Measurements from ENCODE around the gene TMEM252. TPM values are rescaled to one million over a fixed set of nuclear protein-coding genes. Genes with fewer than 3 reads are reported as not detected.

Gene TMEM252
- polyA plus RNA-seq (ENCODE audit: insufficient read length in 10 of 10) = 1 to 10 TPM in 8 of 10 donors, under 1 TPM in 2; 0.70 to 2.2 (median 1.3) TPM
- long read RNA-seq, donor 1 = 0 reads
- long read RNA-seq, donor 2 = 0 reads
- long read RNA-seq, donor 3 = 0 reads
- long read RNA-seq, donor 4 = 0 reads
- long read RNA-seq, donor 5 = 0 reads
- long read RNA-seq, donor 6 = 0 reads
- long read RNA-seq, donor 7 = 0 reads
- long read RNA-seq, donor 8 = 0 reads
- long read RNA-seq, donor 9 = 0 reads

DNA sequence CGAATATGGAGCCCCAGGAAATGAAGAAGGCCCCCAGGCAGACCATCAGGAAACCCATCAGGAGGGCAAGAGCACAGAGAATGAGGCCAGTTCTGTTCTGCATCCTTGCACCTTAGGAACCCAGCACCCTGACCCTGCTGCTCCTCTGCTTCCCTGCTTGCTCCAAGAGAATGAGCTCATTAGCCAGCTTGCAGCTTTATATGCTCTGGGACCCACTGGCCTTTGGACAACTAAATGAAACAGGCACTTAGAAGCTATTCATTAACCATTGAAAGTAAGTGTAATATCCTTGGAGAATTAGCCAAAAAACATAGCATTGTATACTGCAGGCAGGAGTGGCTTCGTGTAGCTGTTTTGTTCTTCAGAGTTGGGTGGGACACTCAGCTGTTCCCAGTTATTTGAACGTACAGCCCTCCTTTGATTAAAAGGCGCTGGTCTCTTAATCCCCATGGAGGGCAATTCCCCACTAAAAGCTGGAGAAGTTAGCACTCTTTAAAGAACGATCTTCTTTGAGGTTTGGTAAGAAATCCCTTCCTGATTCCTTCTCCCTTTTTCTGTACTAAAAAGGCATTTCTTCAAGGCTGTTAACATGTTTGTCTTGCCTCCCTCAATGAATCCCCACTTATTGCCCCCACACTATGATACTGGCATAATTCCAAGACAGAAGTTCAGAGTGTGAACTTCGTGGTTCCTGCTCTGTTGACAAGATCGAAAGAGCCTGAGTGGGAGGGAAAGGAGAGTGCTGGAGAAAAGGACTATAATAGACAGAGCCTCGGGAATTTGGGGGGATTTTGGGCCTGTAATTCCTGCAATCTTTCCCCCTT, at the start of gene TMEM252:
TMEM252 (minus strand) TSS at position 172 of the 824 bp plus-strand sequence; CDS start at position 103, 69 bp downstream.
- no peak for DNase-seq

GRCh38 chr9:68585034-68585761, 44.5 kb upstream of the TMEM252 start:
- no peak for DNase-seq

DNA sequence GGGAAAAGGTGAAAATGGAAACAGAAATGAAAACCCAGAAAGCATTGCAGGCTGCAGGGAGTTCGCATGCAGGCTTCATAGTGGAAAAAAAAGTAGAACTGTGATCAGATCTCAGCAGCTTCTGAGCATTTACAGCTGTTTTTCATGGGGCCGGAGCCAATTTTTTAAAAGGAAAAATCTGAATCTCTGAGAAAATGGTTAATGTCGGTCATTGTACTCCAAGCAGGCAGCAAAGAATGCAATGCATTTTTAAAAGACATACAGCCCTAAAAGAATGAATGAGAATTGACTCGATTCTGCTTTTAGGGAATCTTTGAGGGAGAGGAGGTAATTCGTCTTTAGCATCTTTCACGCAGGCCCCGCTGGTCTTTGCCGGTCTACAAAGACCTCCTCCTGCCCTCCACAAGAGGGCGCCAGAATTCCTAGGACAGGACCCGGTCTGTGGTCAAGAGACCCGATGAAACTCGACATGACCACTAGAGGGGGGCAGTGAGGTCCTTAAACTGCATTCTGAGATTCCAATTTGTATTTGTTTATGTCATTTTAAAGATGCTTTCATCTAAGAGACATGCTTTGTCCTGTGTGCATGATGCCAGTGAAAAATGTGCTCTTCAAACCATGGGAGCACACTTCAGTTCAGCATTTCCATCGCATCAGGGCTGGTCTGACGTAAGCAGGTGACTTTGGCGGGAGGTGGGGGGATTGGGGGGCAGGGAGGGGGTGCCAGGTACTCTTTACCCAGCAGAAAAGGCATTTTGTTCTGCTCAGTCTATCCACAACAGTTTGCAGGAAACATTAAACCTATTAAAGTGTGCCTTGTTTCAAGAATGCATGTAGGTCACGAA, 43.7 kb upstream of the TMEM252 start:
- DNase-seq = peak; percentile 79 to 92 (median 80)

- DNase-seq = no peak
Observed at GRCh38 chr9:68581696-68582095, 41.0 kb upstream of the TMEM252 start.

GRCh38 chr9:68577774-68578591, 37.3 kb upstream of the TMEM252 start:
- DNase-seq = no peak

DNA sequence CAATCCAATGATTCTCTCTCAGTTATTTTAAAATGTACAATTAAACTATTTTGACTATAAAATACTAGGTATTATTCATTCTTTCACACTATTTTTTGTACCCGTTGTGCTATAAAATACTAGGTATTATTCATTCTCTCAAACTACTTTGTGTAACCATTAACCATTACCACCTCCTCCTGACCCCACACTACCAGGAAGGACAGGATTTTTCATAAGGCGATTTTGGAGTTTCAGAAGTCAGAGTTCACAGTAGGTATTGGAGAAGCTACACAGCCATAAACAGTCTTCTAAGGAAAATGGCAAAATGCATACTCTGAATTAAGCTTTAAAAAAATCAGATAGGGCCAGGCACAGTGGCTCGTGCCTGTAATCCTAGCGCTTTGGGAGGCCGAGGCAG, 35.1 kb upstream of the TMEM252 start:
- no peak for DNase-seq

- no peak for DNase-seq
Observed at GRCh38 chr9:68574150-68574549, 33.5 kb upstream of the TMEM252 start.

GRCh38 chr9:68567565-68567964, 26.9 kb upstream of the TMEM252 start:
- DNase-seq = peak in 1 of 3 donors; percentile 34

DNA sequence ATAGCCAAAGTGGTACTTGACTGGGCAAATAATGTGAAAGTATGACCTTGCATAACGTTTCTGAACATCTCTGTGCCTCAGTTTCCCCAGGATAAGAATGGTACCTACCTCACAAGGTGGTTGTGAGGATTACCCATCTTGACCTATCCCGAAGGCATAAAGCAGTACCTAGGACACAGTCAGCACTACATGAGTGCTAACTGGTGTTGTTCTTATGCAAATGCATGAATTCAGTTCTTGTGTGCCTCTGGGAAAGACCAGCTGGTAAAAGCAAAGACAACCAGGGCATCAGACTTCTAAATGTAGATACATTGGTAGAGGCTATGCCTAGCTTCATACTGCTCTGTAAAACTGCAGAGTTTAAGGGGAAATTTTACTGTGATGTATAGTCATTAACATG, 21.8 kb upstream of the TMEM252 start:
- no peak for DNase-seq

- peak in 1 of 3 donors; percentile 42 for DNase-seq
Observed at GRCh38 chr9:68560071-68560844, 19.6 kb upstream of the TMEM252 start.

DNA sequence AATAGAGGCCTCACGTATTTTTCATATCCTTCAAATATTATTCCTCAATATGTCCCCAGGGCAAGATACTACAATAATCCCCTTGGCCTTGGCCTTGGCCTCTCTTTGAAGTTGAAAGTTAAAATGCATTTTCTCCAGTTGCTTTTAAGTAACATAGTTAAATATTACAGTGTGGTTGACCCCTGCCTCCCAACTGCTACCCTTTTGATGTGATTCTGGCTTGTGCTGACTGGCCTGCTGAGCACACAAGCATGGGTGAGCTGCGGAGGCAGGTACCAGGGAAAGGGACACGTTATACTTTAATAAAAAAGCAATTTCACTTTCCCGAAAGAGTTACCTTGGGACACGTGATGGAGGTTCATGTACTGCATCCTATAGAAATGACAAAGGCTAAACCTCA, 17.9 kb upstream of the TMEM252 start:
- DNase-seq = no peak

GRCh38 chr9:68555437-68556150, 14.9 kb upstream of the TMEM252 start:
- no peak for DNase-seq

DNA sequence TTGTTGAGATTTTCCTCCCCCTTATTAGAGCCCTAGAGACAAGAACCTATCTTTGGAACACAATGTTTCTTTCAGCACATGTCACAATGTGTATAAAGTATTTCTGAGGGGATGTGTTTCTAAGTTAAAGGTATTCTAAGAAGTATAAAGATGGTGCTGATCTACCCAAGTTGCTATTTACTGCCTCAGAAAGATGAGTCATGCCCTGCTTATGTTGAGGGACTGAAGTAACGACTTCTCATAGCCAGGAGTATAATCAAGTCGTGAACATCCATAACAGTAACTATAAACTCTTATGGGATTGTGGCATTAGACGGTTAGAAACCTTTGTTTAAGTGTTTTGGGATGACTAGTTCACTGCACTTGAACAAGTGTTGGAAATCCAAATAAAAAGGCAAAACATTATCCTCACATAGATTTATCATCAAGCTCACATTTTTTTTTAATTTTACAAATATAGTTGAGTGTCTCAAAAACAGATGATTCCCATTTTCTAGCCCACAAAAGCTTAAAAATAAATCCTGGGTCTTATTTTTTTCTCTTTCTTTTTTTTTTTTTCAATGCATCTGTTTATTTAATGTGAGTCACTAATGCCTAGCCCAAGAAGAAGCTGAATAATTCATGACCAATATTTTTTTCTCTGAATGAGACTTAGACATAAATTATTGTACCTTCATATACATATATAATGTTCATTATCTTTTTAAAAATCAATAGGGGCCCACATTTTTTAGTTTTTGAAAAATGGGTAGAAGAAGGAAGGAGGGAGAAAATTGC, 12.2 kb upstream of the TMEM252 start:
- DNase-seq = no peak

- no peak for DNase-seq
Observed at GRCh38 chr9:68551191-68551590, 10.5 kb upstream of the TMEM252 start.

DNA sequence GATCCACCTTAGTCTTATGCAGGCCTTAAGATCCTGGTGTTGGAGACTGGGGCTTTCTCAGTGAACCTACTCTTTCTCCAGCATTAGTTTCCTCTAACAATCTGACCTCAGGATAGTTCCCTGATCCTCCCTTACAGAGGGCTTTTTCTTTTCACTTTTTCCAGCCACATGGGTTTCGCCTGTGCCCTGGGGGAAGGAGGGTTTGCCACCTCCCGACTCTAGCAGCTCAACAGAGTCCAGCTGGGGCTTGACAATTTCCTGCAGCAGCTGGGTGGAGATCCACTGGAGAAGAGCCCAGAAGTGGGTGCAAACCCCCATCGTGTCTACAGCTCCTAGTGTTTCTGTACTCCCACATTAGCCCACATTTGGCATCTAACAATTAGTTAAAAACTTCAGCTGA, 7.6 kb upstream of the TMEM252 start:
- no peak for DNase-seq

- DNase-seq = no peak
Observed at GRCh38 chr9:68547417-68547816, 6.7 kb upstream of the TMEM252 start.

GRCh38 chr9:68546596-68547390, 6.1 kb upstream of the TMEM252 start:
- peak in 1 of 3 donors; percentile 44 for DNase-seq

Measured in muscle of back (tissue), 13 donors.